NK-92 treated with Interleukin-12 subunit alpha and Interleukin-12 subunit beta, amount 100 ng/mL, for 24 hours (cell line): ENCODE data around the gene POLG2.
A peak's percentile ranks its signal among the peaks of the same experiment; 100 is the strongest.
"Not testable (repeated sequence)": the region's sequence is repeated elsewhere in the genome, so short reads cannot be mapped to it uniquely, and the experiment has no call there.

Source experiments
- DNase-seq: peaks from one replicate; lab custom pipeline; 2025; lab: John Stamatoyannopoulos, UW

POLG2 gene

DNA sequence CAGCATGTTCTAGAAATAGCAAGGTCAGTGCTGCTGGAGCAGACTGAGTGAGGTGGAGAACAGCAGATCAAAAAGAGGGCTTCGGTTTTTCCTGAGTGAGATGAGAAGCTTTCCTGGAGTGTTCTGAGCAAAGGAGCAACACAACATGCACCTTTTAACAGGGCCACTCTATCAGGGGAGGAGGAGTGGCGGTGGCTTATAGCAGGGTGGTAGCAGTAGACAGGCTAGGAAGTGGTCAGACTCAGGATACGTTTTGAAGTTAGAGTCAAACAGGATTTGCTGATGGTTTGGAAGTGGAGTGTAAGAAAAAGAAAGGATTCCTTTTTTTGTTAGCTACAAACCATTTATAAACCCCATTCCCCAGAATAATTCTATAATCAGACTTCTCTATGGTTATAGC, 12.5 kb downstream of the POLG2 start:
- no peak for DNase-seq

GRCh38 chr17:64480951-64481350, 15.9 kb downstream of the POLG2 start:
- DNase-seq = no peak

- no peak for DNase-seq
Measured at GRCh38 chr17:64477849-64478248, 19.0 kb downstream of the POLG2 start.

- DNase-seq = no peak
Measured at GRCh38 chr17:64472564-64472963, 24.3 kb downstream of the POLG2 start.

GRCh38 chr17:64471440-64471839, 25.4 kb downstream of the POLG2 start:
- DNase-seq = no peak

DNA sequence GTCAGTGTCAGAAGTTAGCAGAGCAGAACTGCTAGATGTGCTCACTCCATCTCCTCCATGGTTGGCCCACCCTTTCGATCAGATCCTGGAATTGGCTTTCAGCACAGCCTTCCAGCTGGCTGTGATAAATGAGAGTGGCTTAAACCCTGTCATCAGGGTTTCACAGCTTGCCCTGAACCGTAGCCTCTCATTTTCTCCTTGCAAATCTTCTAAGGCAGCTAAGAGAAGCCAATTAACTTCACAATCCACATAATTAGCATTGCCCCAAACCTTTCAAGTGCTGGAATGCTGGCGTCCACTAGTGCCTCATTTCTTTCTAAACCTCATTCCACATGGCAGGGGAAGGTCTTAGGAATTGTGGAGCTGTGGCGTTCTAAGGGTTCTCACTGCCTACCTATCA, 26.2 kb downstream of the POLG2 start:
- no peak for DNase-seq

DNA sequence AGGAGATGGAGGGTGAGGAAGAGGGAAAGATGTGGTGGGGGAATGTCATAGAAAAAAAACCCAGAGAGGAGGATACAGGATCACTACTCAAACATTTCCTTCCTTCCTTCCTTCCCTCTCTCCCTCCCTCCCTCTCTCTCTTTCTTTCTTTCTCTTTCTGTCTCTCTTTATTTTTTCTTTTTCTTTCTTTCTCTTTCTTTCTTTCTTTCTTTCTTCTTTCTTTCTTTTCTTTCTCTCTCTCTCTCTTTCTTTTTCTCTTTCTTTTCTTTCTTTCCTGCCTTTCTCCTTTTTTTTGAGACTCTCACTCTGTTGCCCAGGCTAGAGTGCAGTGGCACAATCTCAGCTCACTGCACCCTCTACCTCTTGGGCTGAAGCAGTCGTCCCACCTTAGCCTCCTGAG, 30.0 kb downstream of the POLG2 start:
- DNase-seq = not testable (repeated sequence)

DNA sequence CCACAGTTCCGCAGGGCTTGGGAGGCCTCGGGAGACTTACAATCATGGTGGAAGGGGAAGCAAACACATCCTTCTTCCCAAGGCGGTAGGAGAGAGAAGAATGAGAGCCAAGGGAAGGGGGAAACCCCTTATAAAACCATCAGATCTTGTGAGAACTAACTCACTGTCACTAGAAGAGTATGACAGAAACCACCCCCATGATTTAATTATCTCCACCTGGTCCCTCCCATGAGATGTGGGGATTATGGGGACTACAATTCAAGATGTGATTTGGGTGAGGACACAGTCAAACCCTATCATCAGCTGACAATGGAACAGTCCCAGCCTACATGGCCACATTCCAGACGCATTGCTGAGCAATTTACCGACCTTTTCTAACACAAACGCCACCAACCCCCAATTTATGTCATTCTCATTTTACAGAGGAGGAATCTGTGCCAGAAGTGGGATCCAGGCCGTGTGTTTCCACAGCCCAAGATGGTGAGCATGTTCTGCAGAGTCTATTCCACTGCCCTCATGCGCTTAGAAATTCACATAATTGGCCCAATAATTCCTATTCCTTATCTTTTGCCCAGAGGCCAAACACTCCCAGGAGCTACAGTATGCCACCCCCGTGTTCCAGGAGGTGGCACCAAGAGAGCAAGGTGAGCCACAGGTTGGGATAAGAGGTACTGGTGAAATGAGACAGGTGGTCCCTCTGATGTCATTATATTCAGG, 30.7 kb downstream of the POLG2 start:
- DNase-seq = no peak

DNA sequence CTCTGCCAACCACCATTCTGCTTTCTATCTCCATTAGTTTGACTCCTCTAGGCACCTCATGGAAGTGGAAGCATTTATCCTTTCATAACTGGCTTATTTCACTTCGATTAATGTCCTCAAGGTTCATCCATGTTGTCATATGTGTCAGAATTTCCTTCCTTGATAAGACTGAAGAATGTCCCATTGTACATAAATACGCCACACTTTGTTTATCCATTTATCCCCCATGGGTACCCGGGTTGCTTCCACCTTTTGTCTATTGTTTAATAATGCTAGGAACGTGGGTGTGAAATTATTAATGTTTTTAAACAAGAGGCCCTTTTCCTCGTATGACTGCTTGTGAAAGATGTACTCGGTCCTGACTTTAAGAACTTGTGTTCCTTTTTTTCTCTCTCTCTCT, 35.1 kb downstream of the POLG2 start:
- DNase-seq = no peak

GRCh38 chr17:64460955-64461354, 35.9 kb downstream of the POLG2 start:
- DNase-seq = no peak

DNA sequence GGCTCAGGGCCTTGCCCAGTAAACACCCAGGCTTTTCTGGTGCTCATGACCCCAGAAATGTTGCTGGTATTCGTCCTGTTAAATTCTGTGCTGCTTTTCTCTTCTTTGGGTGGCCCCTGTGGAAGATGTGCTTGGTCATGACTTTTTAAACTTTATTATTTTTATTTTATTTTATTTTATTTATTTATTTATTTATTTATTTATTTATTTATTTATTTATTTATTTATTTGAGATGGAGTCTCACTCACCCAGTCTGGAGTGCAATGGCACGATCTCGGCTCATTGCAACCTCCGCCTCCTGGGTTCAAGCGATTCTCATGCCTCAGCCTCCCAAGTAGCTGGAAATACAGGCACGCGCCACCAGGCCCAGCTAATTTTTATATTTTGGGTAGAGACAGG, 37.0 kb downstream of the POLG2 start:
- not testable (repeated sequence) for DNase-seq

- no peak for DNase-seq
Measured at GRCh38 chr17:64459284-64459747, 37.5 kb downstream of the POLG2 start.

DNA sequence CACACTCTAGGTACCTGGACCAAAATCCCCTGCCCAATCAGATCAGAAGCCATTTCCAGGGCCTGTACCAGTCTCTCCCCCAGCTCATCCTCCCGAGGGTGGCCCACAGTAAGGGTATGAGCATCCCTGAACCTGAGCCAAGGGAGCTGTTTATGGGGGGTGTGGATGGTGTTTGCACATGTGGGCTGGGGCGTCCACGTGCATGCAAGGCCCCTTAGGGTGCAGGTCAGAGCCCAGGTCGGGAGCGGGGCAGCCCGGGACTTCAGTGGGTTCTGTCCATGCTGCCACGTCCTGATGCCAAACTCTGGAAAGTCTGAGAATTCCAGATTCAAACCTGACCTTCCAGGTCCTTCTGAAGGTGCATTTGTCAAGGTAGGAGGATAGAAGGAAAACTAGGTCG, 38.1 kb downstream of the POLG2 start:
- no peak for DNase-seq

- DNase-seq = no peak
Measured at GRCh38 chr17:64457156-64457555, 39.7 kb downstream of the POLG2 start.

DNA sequence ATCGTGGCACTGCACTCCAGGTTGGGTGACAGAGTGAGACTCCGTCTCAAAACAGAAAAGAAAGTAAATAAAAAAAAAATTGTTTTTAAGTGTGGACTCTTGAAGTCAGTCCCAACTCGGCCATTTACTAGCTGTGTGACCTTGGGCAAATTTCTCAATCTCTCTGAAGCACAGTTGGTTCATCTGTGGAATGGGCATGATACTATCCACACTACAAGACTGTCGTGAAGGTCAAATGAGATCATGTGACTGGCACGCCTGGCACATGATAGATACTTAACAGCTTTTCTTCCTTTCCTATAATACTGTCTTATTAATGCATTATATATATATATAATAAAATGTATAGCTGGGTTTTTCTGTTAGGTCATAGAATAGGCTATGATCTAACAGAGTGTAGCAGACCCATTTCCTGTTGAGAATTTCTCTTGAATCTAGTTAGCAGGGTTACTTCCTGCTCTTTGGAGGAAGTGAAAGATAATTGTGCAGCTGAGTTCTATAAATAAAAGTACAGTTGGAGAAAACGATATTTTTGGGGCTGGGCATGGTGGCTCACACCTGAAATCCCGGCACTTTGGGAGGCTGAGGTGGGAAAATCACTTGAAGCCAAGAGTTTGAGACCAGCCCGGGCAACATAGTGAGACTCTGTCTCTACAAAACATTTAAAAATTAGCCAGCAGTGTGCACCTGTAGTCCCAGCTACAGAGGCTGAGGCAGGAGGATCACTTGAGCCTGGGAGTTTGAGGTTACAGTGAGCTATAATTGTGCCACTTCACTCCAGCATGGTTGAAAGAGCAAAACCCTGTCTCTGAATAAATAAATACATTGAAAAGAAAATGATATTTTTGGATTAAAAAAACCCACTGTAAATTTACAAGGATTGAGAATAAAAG, 40.6 kb downstream of the POLG2 start:
- no peak for DNase-seq

- DNase-seq = no peak
Measured at GRCh38 chr17:64449545-64449944, 47.3 kb downstream of the POLG2 start.

GRCh38 chr17:64448665-64449512, 48.0 kb downstream of the POLG2 start, which contains the start of gene MILR1:
TSS of gene MILR1 (plus strand) at chr17:64449115. CDS start at chr17:64449169, 54 bp downstream.
- no peak for DNase-seq

DNA sequence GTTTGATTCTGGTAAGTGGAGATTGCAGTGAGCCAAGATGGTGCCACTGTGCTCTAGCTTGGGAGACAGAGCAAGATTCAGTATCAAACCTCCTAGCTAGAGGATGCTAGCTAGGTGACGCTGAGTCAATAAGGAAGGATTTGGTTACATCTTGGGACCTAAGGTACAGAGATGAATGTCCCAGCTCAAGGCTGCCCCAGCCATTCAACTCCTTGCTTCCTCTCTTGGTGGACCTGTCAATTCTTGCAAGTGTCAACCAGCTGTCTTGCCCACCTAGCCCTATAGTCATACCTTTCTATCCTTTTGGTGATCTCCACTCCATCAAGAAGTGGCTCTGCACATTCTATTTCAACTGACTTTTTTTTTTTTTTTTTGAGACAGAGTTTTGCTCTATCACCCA, 49.3 kb downstream of the POLG2 start:
- no peak for DNase-seq

- DNase-seq = no peak
Measured at GRCh38 chr17:64443086-64443760, 53.6 kb downstream of the POLG2 start.

DNA sequence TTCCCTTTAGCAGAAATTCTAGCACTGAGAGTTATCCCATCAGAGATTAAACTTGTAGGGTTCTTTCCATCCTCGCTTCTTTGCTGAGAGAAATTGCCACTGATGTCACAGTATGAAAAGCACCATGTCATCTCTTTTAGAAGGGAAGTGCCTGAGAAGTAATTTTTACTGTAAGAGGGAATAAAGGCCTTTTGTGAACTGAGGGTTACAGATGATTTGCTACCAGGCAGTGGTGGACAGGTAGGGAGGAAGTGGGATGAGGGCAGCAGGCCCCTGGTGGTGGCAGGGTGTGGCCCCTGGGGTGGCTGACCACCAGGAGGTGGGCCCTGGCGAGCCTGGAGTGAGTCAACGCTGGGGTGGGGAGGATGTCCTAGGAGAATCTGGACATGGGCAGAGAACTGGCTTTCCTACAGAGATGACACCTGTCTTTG, 54.3 kb downstream of the POLG2 start:
- DNase-seq = peak; percentile 6

DNA sequence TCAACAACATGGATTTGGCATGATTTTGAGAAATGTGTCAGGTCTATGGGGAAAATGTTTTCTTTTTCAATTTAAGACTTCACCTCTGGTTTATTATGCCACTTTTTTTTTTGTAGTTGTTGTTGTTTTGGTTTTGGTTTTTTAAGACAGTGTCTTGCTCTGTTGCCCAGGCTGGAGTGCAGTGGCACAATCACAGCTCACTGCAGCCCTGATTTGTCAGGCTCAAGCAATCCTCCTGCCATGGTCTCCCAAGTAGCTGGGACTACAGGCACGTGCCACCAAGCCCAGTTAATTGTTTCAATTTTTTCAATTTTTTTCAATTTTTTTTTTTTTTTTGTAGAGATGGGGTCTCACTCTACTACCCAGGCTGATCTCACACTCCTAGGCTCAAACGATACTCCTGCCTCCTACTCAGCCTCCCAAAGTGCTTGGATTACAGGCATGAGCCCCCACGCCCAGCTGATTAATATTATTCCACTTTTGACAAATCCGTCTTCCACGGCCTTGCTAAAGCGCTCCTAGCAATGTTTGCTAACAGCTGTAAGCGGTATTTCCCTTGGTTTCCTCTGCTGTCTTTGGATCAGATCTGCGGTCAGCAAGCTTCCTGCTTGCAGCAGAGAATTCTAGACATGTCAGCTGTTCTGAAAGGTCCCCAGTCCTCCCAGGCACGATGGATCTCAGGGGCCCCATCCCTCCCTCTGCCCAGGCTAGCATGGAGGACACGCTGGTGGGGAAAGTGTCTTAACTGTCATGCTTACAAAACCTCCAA, 54.9 kb downstream of the POLG2 start:
- DNase-seq = no peak
